Lung (tissue), 12 donors: ENCODE results near the gene KLHL17. TPM values are rescaled to one million over a fixed set of nuclear protein-coding genes. Genes with fewer than 3 reads are reported as not detected.

Experiments
- ATAC-seq: fragments of 200-7000 bp; cut with Tn5 transposase; one replicate; pipeline ENCODE4 v1.9.1; 2020; ENCODE audit warnings: moderate number of reproducible peaks; ENCODE audit not compliant: insufficient read depth, low FRiP score
- DNase-seq, 3 donors: peaks; one replicate each; pipeline ENCODE4 v3.0.0-alpha.2; 2013 to 2017
- H3K27ac ChIP-seq, 2 donors: one replicate each; pipeline ENCODE4 v1.5.1; 2013; ENCODE audit warnings: mild to moderate bottlenecking in 2 of 2, moderate library complexity in 2 of 2, control low read depth in 1 of 2, inconsistent platforms in 1 of 2, low read depth in 1 of 2, low read length in 1 of 2
- H3K27me3 ChIP-seq, 3 donors: one replicate each; pipeline ENCODE4 v1.5.1; 2013; ENCODE audit warnings: low read length in 2 of 3; ENCODE audit not compliant: control insufficient read depth in 3 of 3, insufficient read depth in 3 of 3
- H3K36me3 ChIP-seq, 4 donors: one replicate each; pipeline ENCODE4 v1.5.1; 2013; ENCODE audit warnings: low read length in 4 of 4, mild to moderate bottlenecking in 1 of 4, moderate library complexity in 1 of 4; ENCODE audit not compliant: control insufficient read depth in 4 of 4, insufficient read depth in 4 of 4
- H3K4me1 ChIP-seq, 5 donors: one replicate each; pipeline ENCODE4 v1.5.1; 2013; ENCODE audit warnings: low read length in 5 of 5, mild to moderate bottlenecking in 2 of 5, moderate library complexity in 1 of 5; ENCODE audit not compliant: control insufficient read depth in 5 of 5, insufficient read depth in 5 of 5
- H3K4me3 ChIP-seq: one replicate; pipeline ENCODE4 v1.5.1; 2013; ENCODE audit warnings: mild to moderate bottlenecking, control low read depth, moderate library complexity
- H3K9ac ChIP-seq, 2 donors: one replicate each; pipeline ENCODE4 v1.5.1; 2013; ENCODE audit warnings: low read length in 2 of 2, control low read depth in 1 of 2; ENCODE audit not compliant: insufficient read depth in 1 of 2
- H3K9me3 ChIP-seq, 4 donors: one replicate each; pipeline ENCODE4 v1.5.1; 2013; ENCODE audit warnings: low read length in 3 of 4, mild to moderate bottlenecking in 1 of 4, moderate library complexity in 1 of 4; ENCODE audit not compliant: control insufficient read depth in 4 of 4, insufficient read depth in 3 of 4
- WGBS, 2 donors: extraction: QIAGEN DNeasy Blood & Tissue Kit; methylation state at CpG; one replicate each; pipeline ENCODE4 v1.1.7; 2013; 5-methylcytosine and 5-hydroxymethylcytosine counted together
- polyA plus RNA-seq, 2 donors: library from polyadenylated mRNA; stranded (reverse); fragments of 200-250 nt; gene quantifications; one replicate each; pipeline ENCODE4 v1.2.1, GENCODE V29; 2013
- total RNA-seq, 2 donors: library from RNA; depleted of rRNA in 1 of 2; stranded (reverse); fragments of >200 nt in 1 of 2; gene quantifications; one replicate each; pipeline ENCODE4 v1.2.1, GENCODE V29; 2014 to 2021
- TF ChIP-seq, protein P1 (sequence below): IDR thresholded peaks from 2 replicates; pipeline ENCODE4 v1.5.1; 2012; ENCODE audit warnings: mild to moderate bottlenecking; ENCODE audit errors: control extremely low read depth, extremely low read depth
- donor health status: control.
- donor health status: control.
- donor health status: Bipolar disorder and iron deficiency.
- donor health status: healthy.
- donor health status: DM: yes; HTN: yes; CAD: no.

KLHL17 gene
- total and polyA plus RNA-seq, 4 donors, result 10.0 to 15.2 (median 13.0) TPM

DNA sequence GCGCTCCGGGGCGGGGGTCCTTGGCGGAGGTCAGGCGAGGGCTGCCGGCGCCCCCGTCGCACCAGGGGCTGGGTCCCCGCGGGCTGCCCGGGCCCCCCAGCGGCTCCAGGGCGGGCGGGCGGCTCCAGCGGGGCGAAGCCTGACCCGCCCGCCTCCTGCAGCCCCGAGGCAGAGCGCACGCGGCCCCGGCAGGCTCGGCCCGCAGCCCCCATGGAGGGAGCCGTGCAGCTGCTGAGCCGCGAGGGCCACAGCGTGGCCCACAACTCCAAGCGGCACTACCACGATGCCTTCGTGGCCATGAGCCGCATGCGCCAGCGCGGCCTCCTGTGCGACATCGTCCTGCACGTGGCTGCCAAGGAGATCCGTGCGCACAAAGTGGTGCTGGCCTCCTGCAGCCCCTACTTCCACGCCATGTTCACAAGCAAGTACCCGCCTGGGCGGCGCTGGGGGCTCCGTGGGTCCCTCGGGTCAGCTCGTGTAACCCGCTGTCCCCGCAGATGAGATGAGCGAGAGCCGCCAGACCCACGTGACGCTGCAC, 817 bp downstream of the KLHL17 start:
- H3K4me1 ChIP-seq, result peaks cover 0 to 20% (median 4%) of the 10 kb centered on the region in 5 donors
- H3K27ac ChIP-seq, result no peak overlapping the region
- ATAC-seq (no peak), DNase-seq (no peak)
- peaks cover 0 to 16% (median 5%) of the 10 kb centered on the region in 4 donors for H3K36me3 ChIP-seq
- H3K9me3 ChIP-seq, result no peaks in the 10 kb centered on the region
- no peak overlapping the region for H3K9ac ChIP-seq
- TF ChIP-seq, protein P1, sequence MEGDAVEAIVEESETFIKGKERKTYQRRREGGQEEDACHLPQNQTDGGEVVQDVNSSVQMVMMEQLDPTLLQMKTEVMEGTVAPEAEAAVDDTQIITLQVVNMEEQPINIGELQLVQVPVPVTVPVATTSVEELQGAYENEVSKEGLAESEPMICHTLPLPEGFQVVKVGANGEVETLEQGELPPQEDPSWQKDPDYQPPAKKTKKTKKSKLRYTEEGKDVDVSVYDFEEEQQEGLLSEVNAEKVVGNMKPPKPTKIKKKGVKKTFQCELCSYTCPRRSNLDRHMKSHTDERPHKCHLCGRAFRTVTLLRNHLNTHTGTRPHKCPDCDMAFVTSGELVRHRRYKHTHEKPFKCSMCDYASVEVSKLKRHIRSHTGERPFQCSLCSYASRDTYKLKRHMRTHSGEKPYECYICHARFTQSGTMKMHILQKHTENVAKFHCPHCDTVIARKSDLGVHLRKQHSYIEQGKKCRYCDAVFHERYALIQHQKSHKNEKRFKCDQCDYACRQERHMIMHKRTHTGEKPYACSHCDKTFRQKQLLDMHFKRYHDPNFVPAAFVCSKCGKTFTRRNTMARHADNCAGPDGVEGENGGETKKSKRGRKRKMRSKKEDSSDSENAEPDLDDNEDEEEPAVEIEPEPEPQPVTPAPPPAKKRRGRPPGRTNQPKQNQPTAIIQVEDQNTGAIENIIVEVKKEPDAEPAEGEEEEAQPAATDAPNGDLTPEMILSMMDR, result no peak
- no peaks in the 10 kb centered on the region for H3K27me3 ChIP-seq
- peak overlapping the region; percentile 76 for H3K4me3 ChIP-seq
- WGBS, 2 donors, result 37 to 52% methylated on average over 38 to 56 of the region's 56 CpGs

DNA sequence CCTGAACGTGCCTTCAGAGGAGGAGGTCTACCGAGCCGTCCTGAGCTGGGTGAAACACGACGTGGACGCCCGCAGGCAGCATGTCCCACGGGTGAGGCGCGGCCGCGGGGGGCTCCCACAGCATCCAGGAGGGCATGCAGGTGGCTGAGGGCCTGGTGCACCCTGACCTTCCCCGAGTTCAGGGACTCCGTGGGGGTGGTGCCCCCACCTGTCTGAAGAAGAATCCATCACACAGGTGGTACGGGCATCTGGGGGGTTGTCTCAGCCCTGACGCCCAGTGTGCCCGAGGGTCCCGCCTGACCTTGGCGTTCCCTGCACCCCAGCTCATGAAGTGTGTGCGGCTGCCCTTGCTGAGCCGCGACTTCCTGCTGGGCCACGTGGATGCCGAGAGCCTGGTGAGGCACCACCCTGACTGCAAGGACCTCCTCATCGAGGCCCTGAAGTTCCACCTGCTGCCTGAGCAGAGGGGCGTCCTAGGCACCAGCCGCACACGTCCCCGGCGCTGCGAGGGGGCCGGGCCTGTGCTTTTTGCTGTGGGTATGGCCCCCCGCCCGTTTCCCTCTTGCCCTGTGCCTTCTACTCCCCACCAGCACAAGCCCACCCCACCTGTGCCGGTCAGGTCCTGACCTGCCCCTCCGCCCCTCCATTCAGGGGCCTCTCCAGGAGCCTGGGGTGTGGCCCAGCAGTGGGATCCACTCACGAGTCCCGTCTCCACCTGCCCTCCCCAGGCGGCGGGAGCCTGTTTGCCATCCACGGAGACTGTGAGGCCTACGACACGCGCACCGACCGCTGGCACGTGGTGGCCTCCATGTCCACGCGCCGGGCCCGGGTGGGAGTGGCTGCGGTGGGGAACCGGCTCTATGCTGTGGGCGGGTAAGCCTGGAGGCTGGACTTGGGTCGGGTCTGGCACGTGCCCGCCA, 2.3 kb downstream of the KLHL17 start:
- H3K27ac ChIP-seq, result no peak overlapping the region
- peaks cover 0 to 22% (median 1%) of the 10 kb centered on the region in 5 donors for H3K4me1 ChIP-seq
- no peak overlapping the region for H3K4me3 ChIP-seq
- H3K9ac ChIP-seq, result no peak overlapping the region
- TF ChIP-seq, protein P1, result no peak
- ATAC-seq (no peak), DNase-seq (no peak)
- peaks cover 0 to 1% (median 0%) of the 10 kb centered on the region in 3 donors for H3K27me3 ChIP-seq
- peaks cover 0 to 9% (median under 1%) of the 10 kb centered on the region in 4 donors for H3K36me3 ChIP-seq
- no peaks in the 10 kb centered on the region for H3K9me3 ChIP-seq
- 94 to 97% methylated on average over 55 to 57 of the region's 57 CpGs for WGBS, 2 donors

DNA sequence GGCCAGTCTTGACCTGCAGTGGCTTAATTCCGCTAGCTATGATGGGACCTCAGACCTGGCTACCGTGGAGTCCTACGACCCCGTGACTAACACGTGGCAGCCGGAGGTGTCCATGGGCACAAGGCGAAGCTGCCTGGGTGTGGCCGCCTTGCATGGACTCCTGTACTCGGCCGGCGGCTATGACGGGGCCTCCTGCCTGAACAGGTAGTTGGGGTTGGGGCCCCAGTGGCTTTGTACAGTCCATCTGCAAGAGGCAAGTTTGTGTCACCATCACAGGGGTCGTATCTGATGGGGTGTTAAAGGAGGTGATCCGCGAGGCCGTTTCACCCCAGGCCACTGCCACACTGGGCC, 2.9 kb downstream of the KLHL17 start:
- ATAC-seq (no peak), DNase-seq (no peak)
- TF ChIP-seq, protein P1, result no peak

More for the DNA sequence above, 2.9 kb downstream of the KLHL17 start:
- WGBS, 2 donors, result 89 to 94% methylated on average over 16 of the region's 16 CpGs
- H3K4me3 ChIP-seq, result no peak overlapping the region
- peaks cover 0 to 20% (median 0%) of the 10 kb centered on the region in 5 donors for H3K4me1 ChIP-seq
- H3K9me3 ChIP-seq, result no peaks in the 10 kb centered on the region
- peaks cover 0 to 8% (median 0%) of the 10 kb centered on the region in 3 donors for H3K27me3 ChIP-seq
- peaks cover 0 to 9% (median 0%) of the 10 kb centered on the region in 4 donors for H3K36me3 ChIP-seq
- H3K9ac ChIP-seq, result no peak overlapping the region
- H3K27ac ChIP-seq, result no peak overlapping the region
